GM21367 (cell line): ENCODE results near the gene SEPTIN6.

Experiments used
- ATAC-seq: cut with Tn5 transposase; IDR thresholded peaks from one replicate; pipeline ENCODE4 v1.9.1; 2021; ENCODE audit not compliant: unreplicated experiment

The SEPTIN6 gene

GRCh38 chrX:119693040-119693995 lies at the start of gene SEPTIN6:
SEPTIN6 (minus strand) TSS chrX:119693168; CDS start chrX:119693105, 63 bp downstream.
- peak; percentile 50 for ATAC-seq

GRCh38 chrX:119738742-119739141 lies 45.8 kb upstream of the SEPTIN6 start:
- ATAC-seq: no peak

- no peak for ATAC-seq
Observed at GRCh38 chrX:119736206-119736764, 43.3 kb upstream of the SEPTIN6 start.

- no peak for ATAC-seq
Observed at GRCh38 chrX:119735467-119735866, 42.5 kb upstream of the SEPTIN6 start.

- no peak for ATAC-seq
Observed at GRCh38 chrX:119734897-119735339, 42.0 kb upstream of the SEPTIN6 start.

GRCh38 chrX:119729408-119730201 lies 36.6 kb upstream of the SEPTIN6 start:
- no peak for ATAC-seq

- no peak for ATAC-seq
Observed at GRCh38 chrX:119728487-119728886, 35.5 kb upstream of the SEPTIN6 start.

GRCh38 chrX:119726900-119727555 lies 34.1 kb upstream of the SEPTIN6 start:
- no peak for ATAC-seq

- no peak for ATAC-seq
Observed at GRCh38 chrX:119721926-119722325, 29.0 kb upstream of the SEPTIN6 start.

GRCh38 chrX:119721487-119721886 lies 28.5 kb upstream of the SEPTIN6 start:
- ATAC-seq: no peak

GRCh38 chrX:119709630-119710029 lies 16.7 kb upstream of the SEPTIN6 start:
- ATAC-seq: no peak

GRCh38 chrX:119708936-119709335 lies 16.0 kb upstream of the SEPTIN6 start:
- ATAC-seq: no peak

GRCh38 chrX:119706616-119707015 lies 13.6 kb upstream of the SEPTIN6 start:
- no peak for ATAC-seq

GRCh38 chrX:119698845-119699244 lies 5.9 kb upstream of the SEPTIN6 start:
- ATAC-seq: no peak

- ATAC-seq: no peak
Observed at GRCh38 chrX:119696251-119696890, 3.4 kb upstream of the SEPTIN6 start.

GRCh38 chrX:119695535-119696050 lies 2.6 kb upstream of the SEPTIN6 start:
- ATAC-seq: no peak

- ATAC-seq: no peak
Observed at GRCh38 chrX:119694601-119695534, 1.9 kb upstream of the SEPTIN6 start.

GRCh38 chrX:119693996-119694451 lies 1.1 kb upstream of the SEPTIN6 start:
- no peak for ATAC-seq
